ENCODE results near the gene AMBP. TPM values are rescaled to one million over a fixed set of nuclear protein-coding genes. Genes with fewer than 3 reads are reported as not detected.

Gene AMBP
- total RNA-seq, 1 donor from 2014 or later = 1.0 TPM

- Histone ChIP-seq H3K9me3 (no peaks in the 10 kb centered on the region), H3K4me1 (no peaks in the 10 kb centered on the region), H3K4me3 (no peak overlapping the region), H3K27ac (no peak overlapping the region), H3K36me3 (peaks cover 5% of the 10 kb centered on the region), H3K27me3 (ENCODE audit: low read depth) (no peaks in the 10 kb centered on the region)
- TF ChIP-seq CTCF (IDR thresholded peaks at IDR 0.05) = no peak
- DNase-seq (no peak), ATAC-seq (no peak)
- intact Hi-C loops (cut with DNase I) = no loop called here
These were observed 19.4 kb downstream of the AMBP start for GRCh38 chr9:114058688-114059046.

- intact Hi-C loops (cut with DNase I) = no loop called here
- no peaks in the 10 kb centered on the region for H3K9me3 ChIP-seq
- no peak for TF ChIP-seq CTCF (IDR thresholded peaks at IDR 0.05)
- ATAC-seq (no peak), DNase-seq (no peak)
- peaks cover 5% of the 10 kb centered on the region for H3K36me3 ChIP-seq
- H3K4me3 ChIP-seq = no peak overlapping the region
- no peaks in the 10 kb centered on the region for H3K4me1 ChIP-seq
- H3K27ac ChIP-seq = no peak overlapping the region
- no peaks in the 10 kb centered on the region for H3K27me3 ChIP-seq (ENCODE audit: low read depth)
These were observed 20.8 kb downstream of the AMBP start for GRCh38 chr9:114057161-114057885.

- intact Hi-C loops (cut with DNase I) = no loop called here
These were observed 21.6 kb downstream of the AMBP start for GRCh38 chr9:114056527-114056926.

GRCh38 chr9:114055894-114056293, 22.2 kb downstream of the AMBP start:
- no peaks in the 10 kb centered on the region for H3K9me3 ChIP-seq
- H3K36me3 ChIP-seq = peaks cover 5% of the 10 kb centered on the region
- H3K27ac ChIP-seq = no peak overlapping the region
- no peak for DNase-seq
- intact Hi-C loops (cut with DNase I) = no loop called here
- ATAC-seq = no peak
- no peak for TF ChIP-seq CTCF (IDR thresholded peaks at IDR 0.05)
- H3K4me1 ChIP-seq = no peaks in the 10 kb centered on the region
- no peaks in the 10 kb centered on the region for H3K27me3 ChIP-seq (ENCODE audit: low read depth)
- H3K4me3 ChIP-seq = no peak overlapping the region

More at GRCh38 chr9:114056527-114056926, 21.6 kb downstream of the AMBP start:
- DNase-seq (no peak), ATAC-seq (no peak)
- Histone ChIP-seq H3K27ac (no peak overlapping the region), H3K4me3 (no peak overlapping the region), H3K4me1 (no peaks in the 10 kb centered on the region), H3K36me3 (peaks cover 5% of the 10 kb centered on the region), H3K27me3 (ENCODE audit: low read depth) (no peaks in the 10 kb centered on the region), H3K9me3 (no peaks in the 10 kb centered on the region)
- TF ChIP-seq CTCF (IDR thresholded peaks at IDR 0.05) = no peak

- intact Hi-C loops (cut with DNase I) = no loop called here
- peaks cover 5% of the 10 kb centered on the region for H3K36me3 ChIP-seq
- TF ChIP-seq CTCF (IDR thresholded peaks at IDR 0.05) = no peak
- H3K27me3 ChIP-seq (ENCODE audit: low read depth) = no peaks in the 10 kb centered on the region
- ATAC-seq = no peak
- H3K4me1 ChIP-seq = no peaks in the 10 kb centered on the region
- no peak overlapping the region for H3K4me3 ChIP-seq
- H3K27ac ChIP-seq = no peak overlapping the region
- DNase-seq = no peak
- no peaks in the 10 kb centered on the region for H3K9me3 ChIP-seq
These were observed 23.0 kb downstream of the AMBP start for GRCh38 chr9:114055061-114055460.
